ENCODE data around the gene G0S2. TPM values are rescaled to one million over a fixed set of nuclear protein-coding genes. Genes with fewer than 3 reads are reported as not detected.

Gene G0S2
- total and polyA plus RNA-seq, 2 experiments from 2014 or later = 3.2 to 8.2 TPM

DNA sequence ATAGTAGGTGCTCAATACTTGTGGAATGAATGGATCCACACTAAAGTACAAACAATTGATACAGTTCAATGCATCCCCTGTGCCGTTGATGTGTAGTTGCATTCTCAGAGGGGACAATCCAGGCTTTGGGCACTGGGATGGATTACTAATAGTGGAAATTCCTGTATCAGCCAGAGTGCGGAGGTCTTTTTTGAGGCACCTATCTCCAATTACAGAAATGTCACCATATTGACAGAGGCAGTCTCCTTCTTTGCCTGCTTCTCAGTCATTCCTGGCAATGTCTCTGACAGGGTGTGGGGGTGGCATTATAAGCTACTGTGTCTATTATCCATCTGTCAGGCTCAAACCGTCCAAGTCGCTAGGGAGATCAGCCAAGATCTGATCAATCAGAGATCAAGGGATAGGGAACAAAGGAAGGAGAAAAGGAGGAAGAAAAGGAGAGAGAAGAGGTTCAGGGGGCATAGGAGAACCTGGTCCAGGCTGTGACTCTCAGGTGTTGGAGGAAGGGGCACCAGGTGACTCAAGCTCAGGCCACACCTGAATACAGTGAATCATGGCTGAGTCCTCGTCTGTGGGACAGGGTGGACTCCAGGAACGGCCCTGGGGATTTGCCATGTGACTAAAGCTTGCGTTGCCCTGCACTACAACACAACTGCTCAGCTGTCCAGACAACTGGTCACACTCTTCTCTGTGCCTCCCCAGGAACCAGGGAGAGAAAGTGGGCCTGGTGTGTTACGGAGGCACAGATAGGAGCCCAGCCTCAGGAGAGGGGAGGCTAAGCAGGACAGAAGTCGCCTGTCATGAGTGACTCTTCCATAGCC is 19.6 kb upstream of the G0S2 start:
- no peak for TF ChIP-seq JUNB (IDR thresholded peaks at IDR 0.05; ENCODE audit: unreplicated experiment)
- no peak for TF ChIP-seq ETS1 (IDR thresholded peaks at IDR 0.05)
- no peak for TF ChIP-seq ZNF114 (CRISPR knock-in tag; IDR thresholded peaks at IDR 0.05)
- no peak for TF ChIP-seq POLR2AphosphoS5 (IDR thresholded peaks at IDR 0.05; ENCODE audit: low read depth)
- TF ChIP-seq NANOG (IDR thresholded peaks at IDR 0.05; ENCODE audit: borderline replicate concordance) = no peak
- TF ChIP-seq CTCF (conservative IDR thresholded peaks at IDR 0.05; ENCODE audit: low read depth in 2 of 2) = no peak
- no peak for TF ChIP-seq EZH2 (IDR thresholded peaks at IDR 0.05; ENCODE audit: low read depth, unreplicated experiment)
- TF ChIP-seq EZH2phosphoT487 (IDR thresholded peaks at IDR 0.05; ENCODE audit: unreplicated experiment) = no peak
- no peak for TF ChIP-seq CREB1 (CRISPR knock-in tag; IDR thresholded peaks at IDR 0.05; ENCODE audit: low read depth)
- TF ChIP-seq STAT1 (IDR thresholded peaks at IDR 0.05; ENCODE audit: unreplicated experiment) = no peak
- no peak for TF ChIP-seq ZNF331 (CRISPR knock-in tag; IDR thresholded peaks at IDR 0.05; ENCODE audit: low read depth)
- TF ChIP-seq, protein P1, sequence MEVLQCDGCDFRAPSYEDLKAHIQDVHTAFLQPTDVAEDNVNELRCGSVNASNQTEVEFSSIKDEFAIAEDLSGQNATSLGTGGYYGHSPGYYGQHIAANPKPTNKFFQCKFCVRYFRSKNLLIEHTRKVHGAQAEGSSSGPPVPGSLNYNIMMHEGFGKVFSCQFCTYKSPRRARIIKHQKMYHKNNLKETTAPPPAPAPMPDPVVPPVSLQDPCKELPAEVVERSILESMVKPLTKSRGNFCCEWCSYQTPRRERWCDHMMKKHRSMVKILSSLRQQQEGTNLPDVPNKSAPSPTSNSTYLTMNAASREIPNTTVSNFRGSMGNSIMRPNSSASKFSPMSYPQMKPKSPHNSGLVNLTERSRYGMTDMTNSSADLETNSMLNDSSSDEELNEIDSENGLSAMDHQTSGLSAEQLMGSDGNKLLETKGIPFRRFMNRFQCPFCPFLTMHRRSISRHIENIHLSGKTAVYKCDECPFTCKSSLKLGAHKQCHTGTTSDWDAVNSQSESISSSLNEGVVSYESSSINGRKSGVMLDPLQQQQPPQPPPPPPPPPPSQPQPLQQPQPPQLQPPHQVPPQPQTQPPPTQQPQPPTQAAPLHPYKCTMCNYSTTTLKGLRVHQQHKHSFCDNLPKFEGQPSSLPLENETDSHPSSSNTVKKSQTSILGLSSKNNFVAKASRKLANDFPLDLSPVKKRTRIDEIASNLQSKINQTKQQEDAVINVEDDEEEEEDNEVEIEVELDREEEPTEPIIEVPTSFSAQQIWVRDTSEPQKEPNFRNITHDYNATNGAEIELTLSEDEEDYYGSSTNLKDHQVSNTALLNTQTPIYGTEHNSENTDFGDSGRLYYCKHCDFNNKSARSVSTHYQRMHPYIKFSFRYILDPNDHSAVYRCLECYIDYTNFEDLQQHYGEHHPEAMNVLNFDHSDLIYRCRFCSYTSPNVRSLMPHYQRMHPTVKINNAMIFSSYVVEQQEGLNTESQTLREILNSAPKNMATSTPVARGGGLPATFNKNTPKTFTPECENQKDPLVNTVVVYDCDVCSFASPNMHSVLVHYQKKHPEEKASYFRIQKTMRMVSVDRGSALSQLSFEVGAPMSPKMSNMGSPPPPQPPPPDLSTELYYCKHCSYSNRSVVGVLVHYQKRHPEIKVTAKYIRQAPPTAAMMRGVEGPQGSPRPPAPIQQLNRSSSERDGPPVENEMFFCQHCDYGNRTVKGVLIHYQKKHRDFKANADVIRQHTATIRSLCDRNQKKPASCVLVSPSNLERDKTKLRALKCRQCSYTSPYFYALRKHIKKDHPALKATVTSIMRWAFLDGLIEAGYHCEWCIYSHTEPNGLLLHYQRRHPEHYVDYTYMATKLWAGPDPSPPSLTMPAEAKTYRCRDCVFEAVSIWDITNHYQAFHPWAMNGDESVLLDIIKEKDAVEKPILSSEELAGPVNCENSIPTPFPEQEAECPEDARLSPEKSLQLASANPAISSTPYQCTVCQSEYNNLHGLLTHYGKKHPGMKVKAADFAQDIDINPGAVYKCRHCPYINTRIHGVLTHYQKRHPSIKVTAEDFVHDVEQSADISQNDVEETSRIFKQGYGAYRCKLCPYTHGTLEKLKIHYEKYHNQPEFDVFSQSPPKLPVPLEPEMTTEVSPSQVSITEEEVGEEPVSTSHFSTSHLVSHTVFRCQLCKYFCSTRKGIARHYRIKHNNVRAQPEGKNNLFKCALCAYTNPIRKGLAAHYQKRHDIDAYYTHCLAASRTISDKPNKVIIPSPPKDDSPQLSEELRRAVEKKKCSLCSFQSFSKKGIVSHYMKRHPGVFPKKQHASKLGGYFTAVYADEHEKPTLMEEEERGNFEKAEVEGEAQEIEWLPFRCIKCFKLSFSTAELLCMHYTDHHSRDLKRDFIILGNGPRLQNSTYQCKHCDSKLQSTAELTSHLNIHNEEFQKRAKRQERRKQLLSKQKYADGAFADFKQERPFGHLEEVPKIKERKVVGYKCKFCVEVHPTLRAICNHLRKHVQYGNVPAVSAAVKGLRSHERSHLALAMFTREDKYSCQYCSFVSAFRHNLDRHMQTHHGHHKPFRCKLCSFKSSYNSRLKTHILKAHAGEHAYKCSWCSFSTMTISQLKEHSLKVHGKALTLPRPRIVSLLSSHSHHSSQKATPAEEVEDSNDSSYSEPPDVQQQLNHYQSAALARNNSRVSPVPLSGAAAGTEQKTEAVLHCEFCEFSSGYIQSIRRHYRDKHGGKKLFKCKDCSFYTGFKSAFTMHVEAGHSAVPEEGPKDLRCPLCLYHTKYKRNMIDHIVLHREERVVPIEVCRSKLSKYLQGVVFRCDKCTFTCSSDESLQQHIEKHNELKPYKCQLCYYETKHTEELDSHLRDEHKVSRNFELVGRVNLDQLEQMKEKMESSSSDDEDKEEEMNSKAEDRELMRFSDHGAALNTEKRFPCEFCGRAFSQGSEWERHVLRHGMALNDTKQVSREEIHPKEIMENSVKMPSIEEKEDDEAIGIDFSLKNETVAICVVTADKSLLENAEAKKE (CRISPR knock-in tag; IDR thresholded peaks at IDR 0.05) = no peak
- TF ChIP-seq, protein P2, sequence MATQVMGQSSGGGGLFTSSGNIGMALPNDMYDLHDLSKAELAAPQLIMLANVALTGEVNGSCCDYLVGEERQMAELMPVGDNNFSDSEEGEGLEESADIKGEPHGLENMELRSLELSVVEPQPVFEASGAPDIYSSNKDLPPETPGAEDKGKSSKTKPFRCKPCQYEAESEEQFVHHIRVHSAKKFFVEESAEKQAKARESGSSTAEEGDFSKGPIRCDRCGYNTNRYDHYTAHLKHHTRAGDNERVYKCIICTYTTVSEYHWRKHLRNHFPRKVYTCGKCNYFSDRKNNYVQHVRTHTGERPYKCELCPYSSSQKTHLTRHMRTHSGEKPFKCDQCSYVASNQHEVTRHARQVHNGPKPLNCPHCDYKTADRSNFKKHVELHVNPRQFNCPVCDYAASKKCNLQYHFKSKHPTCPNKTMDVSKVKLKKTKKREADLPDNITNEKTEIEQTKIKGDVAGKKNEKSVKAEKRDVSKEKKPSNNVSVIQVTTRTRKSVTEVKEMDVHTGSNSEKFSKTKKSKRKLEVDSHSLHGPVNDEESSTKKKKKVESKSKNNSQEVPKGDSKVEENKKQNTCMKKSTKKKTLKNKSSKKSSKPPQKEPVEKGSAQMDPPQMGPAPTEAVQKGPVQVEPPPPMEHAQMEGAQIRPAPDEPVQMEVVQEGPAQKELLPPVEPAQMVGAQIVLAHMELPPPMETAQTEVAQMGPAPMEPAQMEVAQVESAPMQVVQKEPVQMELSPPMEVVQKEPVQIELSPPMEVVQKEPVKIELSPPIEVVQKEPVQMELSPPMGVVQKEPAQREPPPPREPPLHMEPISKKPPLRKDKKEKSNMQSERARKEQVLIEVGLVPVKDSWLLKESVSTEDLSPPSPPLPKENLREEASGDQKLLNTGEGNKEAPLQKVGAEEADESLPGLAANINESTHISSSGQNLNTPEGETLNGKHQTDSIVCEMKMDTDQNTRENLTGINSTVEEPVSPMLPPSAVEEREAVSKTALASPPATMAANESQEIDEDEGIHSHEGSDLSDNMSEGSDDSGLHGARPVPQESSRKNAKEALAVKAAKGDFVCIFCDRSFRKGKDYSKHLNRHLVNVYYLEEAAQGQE (IDR thresholded peaks at IDR 0.05; ENCODE audit: unreplicated experiment) = no peak
- no peak overlapping the region for H3K4me3 Mint-ChIP-seq
- Histone ChIP-seq H3K36me3 (ENCODE audit: insufficient read depth) (no peaks in the 10 kb centered on the region), H3K79me2 (replicated peaks; ENCODE audit: insufficient read depth) (no peaks in the 10 kb centered on the region), H3K27ac (ENCODE audit: low read depth) (no peak overlapping the region), H3K4me1 (ENCODE audit: insufficient read depth) (peaks cover 7% of the 10 kb centered on the region), H3K9me2 (ENCODE audit: insufficient read depth) (no peaks in the 10 kb centered on the region), H2AFZ (no peak overlapping the region), H3K27me3 (ENCODE audit: insufficient read depth) (no peaks in the 10 kb centered on the region), H3K4me3 (no peak overlapping the region), H3F3A (replicated peaks; ENCODE audit: low read depth) (no peaks in the 10 kb centered on the region), H3K4me2 (no peak overlapping the region), H4K20me1 (replicated peaks; ENCODE audit: insufficient read depth) (no peaks in the 10 kb centered on the region)
- DNase-seq (ENCODE audit: low spot score) (no peak), ATAC-seq (no peak)
- H3K9me3 Mint-ChIP-seq = no peaks in the 10 kb centered on the region
- peaks cover 29% of the 10 kb centered on the region for H3K4me1 Mint-ChIP-seq
- no peak overlapping the region for H3K27ac Mint-ChIP-seq
- no peaks in the 10 kb centered on the region for H3K36me3 Mint-ChIP-seq (ENCODE audit: low read depth)
- peaks cover 8% of the 10 kb centered on the region for H3K27me3 Mint-ChIP-seq (ENCODE audit: insufficient read depth, low read depth, poor library complexity)
